Mucosa of gallbladder (tissue), 1 donor: ENCODE data around the gene BMERB1. TPM values are rescaled to one million over a fixed set of nuclear protein-coding genes. Genes with fewer than 3 reads are reported as not detected.

ENCODE experiments used
- DNase-seq: peaks from one replicate; pipeline ENCODE4 v3.0.0-alpha.2; 2020; ENCODE audit warnings: low spot score
- total RNA-seq: library from RNA; stranded (reverse); gene quantifications from one replicate; pipeline ENCODE4 v1.2.1, GENCODE V29; 2021
- donor health status: DM: no; HTN: no; CAD: no.

The BMERB1 gene
- total RNA-seq, 1 donor from 2014 or later, result 67.0 TPM

- no peak for DNase-seq
Observed at GRCh38 chr16:15498427-15499175, 64.2 kb downstream of the BMERB1 start.

- DNase-seq, result no peak
Observed at GRCh38 chr16:15502041-15502725, 67.8 kb downstream of the BMERB1 start.

GRCh38 chr16:15506441-15506840 lies 72.1 kb downstream of the BMERB1 start:
- DNase-seq, result no peak

- DNase-seq, result no peak
Observed at GRCh38 chr16:15507301-15507958, 73.0 kb downstream of the BMERB1 start.

- no peak for DNase-seq
Observed at GRCh38 chr16:15507959-15508627, 73.7 kb downstream of the BMERB1 start.

GRCh38 chr16:15509051-15509592 lies 74.7 kb downstream of the BMERB1 start:
- DNase-seq, result no peak

DNA sequence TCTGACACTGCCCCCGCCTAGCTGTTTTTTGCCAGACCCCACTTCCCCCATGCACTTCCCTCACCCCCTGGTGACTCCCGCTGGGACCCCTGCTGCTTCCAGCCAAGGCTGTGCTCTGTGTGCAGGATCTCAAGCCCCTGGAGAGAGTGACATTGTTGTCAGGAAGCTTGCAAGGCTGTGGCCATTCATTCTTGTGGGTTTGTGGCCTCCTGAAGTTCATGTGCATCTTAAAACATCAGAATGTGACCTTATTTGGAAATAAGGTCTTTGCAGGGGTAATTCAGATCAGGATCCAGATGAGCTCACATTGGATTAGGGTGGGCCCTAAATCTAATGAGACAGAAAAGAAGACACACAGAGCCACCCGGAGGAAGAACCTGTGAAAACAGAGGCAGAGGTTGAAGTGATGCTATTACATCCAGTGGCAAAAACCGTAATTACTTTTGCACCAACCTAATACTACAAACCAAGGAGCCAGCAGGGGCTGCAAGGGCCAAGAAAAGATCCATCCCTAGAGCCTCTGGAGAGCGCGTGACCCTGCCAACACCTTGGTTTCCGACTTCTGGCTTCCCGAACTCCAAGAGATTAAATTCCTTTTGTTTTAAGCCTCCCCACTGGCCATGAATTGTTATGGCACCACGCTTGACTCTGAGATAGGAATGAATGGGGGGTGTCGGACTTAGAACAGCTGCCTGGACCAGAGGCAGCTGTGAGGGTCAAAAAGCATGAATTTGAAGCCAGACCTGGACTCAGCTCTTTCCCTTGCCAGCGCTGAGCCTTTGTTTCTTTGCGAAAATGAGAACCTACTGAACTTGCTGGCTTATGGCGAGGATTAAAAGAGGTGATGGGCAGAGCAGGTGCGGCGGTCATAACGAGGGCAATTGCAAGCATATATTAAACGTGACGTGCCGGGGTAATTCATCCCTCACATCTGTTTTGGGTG lies 75.5 kb downstream of the BMERB1 start:
- DNase-seq, result no peak

DNA sequence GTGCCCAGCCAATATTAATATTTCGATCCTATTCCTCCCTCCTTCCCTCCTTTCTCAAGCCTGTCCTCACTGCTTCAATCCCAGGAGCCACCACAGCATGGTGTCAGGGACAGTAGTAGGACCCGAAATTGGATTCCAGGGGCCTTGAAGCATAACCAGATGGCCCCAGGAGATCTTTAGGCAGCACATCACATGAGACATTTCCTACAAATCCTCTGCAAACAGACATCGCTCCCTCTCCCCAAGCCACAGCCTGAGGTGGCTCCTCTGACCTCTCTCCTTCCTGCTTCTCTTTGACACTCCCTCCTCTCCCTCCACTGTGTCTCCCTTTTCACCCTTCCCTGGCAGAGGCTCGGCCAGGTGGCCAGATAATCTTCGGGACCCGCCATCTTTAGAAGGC lies 76.6 kb downstream of the BMERB1 start:
- DNase-seq, result no peak

DNA sequence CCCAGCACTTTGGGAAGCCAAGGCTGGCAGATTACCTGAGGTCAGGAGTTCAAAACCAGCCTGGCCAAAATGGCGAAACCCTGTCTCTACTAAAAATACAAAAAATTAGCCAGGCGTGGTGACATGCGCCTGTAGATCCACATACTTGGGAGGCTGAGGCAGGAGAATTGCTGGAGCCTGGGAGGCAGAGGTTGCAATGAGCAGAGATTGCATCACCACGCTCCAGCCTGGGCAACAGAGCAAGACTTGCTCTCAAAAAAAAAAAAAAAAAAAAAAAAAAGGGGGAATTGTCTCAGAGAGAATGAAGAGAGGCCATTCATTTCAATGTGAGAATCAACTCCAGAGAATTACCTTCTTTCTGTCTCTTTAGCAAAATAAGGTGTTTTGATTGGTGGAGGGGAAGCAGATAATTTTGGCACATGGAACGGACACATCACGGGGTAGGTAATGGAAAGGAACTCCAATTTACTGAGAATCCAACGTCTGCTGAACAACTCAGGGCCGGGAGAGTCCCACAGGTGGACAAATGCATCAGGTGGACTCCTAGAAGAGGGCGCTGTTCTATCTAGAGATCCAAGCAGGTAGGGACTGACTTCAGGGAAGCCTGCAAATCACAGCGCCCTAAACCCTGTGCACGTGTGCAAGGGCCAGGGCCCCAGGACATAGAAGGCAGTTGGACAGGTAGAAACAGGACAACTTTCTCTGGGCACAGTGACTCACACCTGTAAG lies 77.5 kb downstream of the BMERB1 start:
- no peak for DNase-seq

GRCh38 chr16:15513156-15513555 lies 78.8 kb downstream of the BMERB1 start:
- DNase-seq, result no peak

GRCh38 chr16:15515992-15516391 lies 81.6 kb downstream of the BMERB1 start:
- no peak for DNase-seq

- DNase-seq, result no peak
Observed at GRCh38 chr16:15516609-15517008, 82.2 kb downstream of the BMERB1 start.

GRCh38 chr16:15517743-15518377 lies 83.5 kb downstream of the BMERB1 start:
- DNase-seq, result no peak

- DNase-seq, result peak; percentile 36
Observed at GRCh38 chr16:15518381-15519351, 84.3 kb downstream of the BMERB1 start.

- no peak for DNase-seq
Observed at GRCh38 chr16:15519790-15520189, 85.4 kb downstream of the BMERB1 start.

- DNase-seq, result no peak
Observed at GRCh38 chr16:15521390-15521757, 87.0 kb downstream of the BMERB1 start.

GRCh38 chr16:15521758-15522509 lies 87.5 kb downstream of the BMERB1 start:
- DNase-seq, result no peak

DNA sequence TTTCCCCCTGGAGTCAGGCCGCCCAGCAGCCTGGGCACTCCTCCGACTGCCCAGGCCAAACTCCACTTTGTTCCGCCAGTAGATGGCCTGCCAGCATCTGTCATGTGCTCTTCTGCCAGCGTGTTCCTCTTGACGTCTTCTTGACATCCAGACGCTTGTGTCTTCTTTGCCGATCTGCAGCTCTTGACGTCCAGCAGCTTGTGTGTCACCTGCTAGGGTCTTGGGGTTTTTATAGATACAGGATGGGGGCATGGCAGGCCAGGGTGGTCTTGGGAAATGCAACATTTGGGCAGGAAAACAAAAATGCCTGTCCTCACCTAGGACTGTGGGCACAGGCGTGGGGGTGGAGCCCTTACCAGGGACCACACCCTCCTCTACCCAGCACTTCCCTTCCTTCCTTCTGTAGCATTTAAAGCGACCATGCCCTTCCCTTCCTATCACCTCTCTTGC lies 88.7 kb downstream of the BMERB1 start:
- DNase-seq, result no peak
